HG03159 (cell line): Measurements from ENCODE around the gene IGSF3.

Experiments
- ATAC-seq: cut with Tn5 transposase; IDR thresholded peaks from one replicate; pipeline ENCODE4 v1.9.1; 2021; ENCODE audit warnings: mild to moderate bottlenecking, moderate library complexity; ENCODE audit not compliant: unreplicated experiment

IGSF3 gene

DNA sequence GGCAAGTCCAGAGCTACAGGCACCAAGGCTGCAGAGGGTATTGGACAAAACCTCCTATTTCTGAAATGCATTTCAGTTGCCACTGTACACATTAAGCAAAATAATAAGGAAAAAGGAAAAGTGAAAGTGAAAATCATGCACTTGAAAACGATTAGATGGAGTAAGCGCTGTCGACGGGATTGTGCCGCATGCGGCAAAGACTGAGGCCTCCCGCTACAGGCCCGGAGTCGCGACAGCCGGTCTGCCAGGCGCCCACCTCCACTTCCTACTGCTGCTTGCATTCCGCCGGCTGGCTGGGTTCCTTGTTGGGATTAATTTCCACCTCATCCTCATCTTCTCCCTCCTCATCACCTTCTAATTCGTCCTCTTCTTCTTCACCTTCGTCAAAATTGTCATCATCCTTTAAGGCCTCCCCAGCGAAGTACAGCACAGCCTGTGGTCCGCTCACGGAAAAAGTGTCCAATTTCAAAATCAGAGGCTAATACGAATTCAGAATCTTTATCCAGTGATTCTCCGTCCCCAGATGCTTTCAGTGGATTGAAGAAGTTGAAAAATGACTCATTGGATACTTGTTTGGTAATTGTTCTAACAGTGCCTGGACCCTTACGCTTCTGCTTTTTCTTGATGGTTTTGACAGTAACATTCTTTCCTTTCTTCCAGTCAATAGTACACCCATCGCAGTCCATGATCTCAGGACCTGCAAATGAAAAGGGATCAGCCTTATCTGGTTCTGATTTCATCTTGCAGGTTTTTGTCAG is 134.7 kb downstream of the IGSF3 start:
- ATAC-seq = no peak

DNA sequence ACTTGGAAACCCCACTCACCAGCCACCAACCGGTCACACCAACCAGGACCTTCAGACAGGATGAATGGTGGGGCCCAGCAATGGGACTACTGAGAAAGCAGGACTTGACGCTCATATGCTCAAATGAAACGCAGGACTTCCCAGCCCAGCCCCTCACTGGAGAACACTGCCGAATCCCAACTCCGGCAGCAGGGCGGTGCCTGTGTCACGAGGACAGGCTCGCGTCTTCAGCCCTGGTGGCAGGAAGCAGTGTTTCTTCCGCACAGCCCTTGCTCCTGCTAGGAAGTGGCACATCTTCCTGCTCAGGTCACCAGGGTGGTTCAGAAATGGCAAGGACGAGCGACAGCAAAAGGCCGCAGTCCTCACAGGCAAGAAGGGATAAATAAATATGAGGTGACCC is 135.6 kb downstream of the IGSF3 start:
- no peak for ATAC-seq

DNA sequence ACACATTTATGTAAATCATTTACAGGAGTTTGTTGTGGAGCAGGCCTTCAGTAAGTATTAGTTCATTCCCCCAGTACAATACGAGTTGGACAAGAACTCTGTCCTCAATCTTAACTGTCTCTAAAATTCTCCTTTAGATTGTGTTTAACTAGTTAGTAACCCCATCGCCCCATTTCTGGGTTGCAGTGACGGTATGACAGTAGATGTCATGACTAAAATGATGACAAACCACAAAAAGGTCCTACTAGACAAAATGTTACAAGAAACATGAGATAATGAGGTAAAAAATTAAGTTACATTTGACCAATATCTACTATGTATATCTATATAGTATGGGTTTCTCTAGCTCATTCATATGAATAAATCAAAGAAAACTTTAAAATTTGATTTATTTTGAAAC is 137.9 kb downstream of the IGSF3 start:
- no peak for ATAC-seq

DNA sequence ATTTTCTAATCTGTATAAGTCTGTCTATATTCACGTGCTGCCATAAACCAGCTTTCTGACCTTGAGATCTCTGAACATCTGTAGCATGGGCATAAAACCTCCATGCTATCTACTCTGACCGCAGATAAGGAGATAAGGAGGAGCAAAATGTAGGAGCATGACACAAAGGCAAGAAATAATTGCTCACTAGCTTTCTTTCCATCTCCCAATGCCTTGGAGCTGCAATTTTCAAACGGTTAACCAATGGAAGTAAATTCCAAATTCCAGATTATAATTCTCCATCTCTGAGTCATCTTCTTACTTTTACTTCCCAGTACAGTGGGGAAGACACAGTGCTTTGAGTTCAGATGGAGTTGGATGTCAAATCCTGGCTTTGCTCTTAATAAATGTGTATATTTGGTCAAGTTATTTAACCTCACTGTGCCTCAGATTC is 138.3 kb downstream of the IGSF3 start:
- ATAC-seq = no peak

DNA sequence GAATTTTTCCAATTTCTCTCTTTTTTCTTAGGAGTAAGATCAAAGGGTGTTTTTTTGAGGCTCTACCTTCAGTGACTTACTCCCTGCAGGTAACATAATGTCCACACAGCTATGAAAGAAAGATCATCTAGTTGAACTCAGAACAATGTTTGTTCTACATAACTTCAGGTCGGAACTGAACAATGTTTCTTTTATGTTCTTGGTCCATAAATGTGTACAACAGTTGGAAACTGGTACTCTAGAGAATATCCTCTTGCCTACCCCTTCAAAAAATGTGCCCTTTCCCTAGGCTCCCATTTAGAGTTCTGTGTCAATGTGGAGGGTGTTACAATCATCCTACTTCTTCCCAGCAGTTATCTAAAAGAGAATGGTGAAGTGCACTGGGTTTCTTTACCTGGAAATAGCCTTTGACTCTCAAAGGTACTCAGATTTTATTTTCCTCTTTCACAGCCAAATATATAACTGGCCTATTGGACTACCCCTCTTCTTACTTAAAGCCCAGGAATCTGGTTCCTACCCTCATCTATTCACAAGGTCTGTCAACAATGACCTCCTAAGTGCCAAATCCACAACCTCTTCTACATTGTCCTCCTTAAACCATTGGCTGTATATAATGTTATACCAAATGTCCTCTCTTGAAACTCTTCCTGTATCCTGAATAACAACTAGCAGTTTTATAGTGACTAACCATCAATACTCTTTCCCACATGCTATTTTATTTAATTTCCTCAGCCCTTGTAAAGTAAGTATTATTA is 139.0 kb downstream of the IGSF3 start:
- no peak for ATAC-seq

GRCh38 chr1:116525440-116525839 is 142.1 kb downstream of the IGSF3 start:
- no peak for ATAC-seq
